HUES48 (cell line): Measurements from ENCODE around the gene SLC25A21.

Source experiments
- H3K27ac ChIP-seq: one replicate; pipeline ENCODE4 v1.7.0; 2013; ENCODE audit warnings: low read depth, low read length, inconsistent platforms
- H3K27me3 ChIP-seq: 2 replicates; pipeline ENCODE4 v1.6.1; 2013; ENCODE audit warnings: mild to moderate bottlenecking, low read length; ENCODE audit not compliant: control insufficient read depth, insufficient read depth
- H3K36me3 ChIP-seq: 2 replicates; pipeline ENCODE4 v1.6.1; 2013; ENCODE audit warnings: low read length; ENCODE audit not compliant: control insufficient read depth, insufficient read depth
- H3K4me1 ChIP-seq: 2 replicates; pipeline ENCODE4 v1.6.1; 2013; ENCODE audit warnings: mild to moderate bottlenecking, low read length; ENCODE audit not compliant: control insufficient read depth, insufficient read depth
- H3K4me3 ChIP-seq: 2 replicates; pipeline ENCODE4 v1.5.1; 2013; ENCODE audit warnings: mild to moderate bottlenecking, low read depth, low read length
- H3K9ac ChIP-seq: 2 replicates; pipeline ENCODE4 v1.6.1; 2013; ENCODE audit warnings: mild to moderate bottlenecking, low read depth, low read length, moderate library complexity
- H3K9me3 ChIP-seq: 2 replicates; pipeline ENCODE4 v1.6.1; 2013; ENCODE audit warnings: low read length; ENCODE audit not compliant: control insufficient read depth, insufficient read depth

The SLC25A21 gene

DNA sequence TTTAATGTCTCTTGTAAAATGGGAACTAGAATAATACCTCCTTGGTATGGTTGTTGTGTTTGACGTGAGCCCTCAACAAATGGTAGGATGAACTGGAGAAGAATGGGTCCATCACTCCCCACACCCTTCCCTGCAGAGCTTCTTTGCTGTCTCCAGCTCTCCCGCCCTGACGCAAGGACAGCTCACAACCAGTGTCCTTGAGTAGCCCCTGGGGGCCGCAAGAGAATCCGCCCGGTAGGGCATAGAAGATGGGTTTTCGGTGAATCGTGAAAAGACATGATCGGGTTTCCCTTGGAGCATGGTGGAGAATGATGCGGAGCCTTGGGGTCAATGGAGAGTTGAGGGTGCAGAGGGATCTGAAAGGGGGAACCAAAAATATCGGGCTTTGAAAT, 516.8 kb downstream of the SLC25A21 start:
- Histone ChIP-seq H3K4me3 (no peak overlapping the region), H3K27ac (no peak overlapping the region), H3K9ac (no peak overlapping the region), H3K4me1 (no peaks in the 10 kb centered on the region; the same call in 1 of the 2 replicates), H3K36me3 (no peaks in the 10 kb centered on the region), H3K27me3 (peaks cover 100% of the 10 kb centered on the region), H3K9me3 (no peaks in the 10 kb centered on the region)

GRCh38 chr14:36654794-36655381, 517.5 kb downstream of the SLC25A21 start:
- H3K36me3 ChIP-seq = no peaks in the 10 kb centered on the region
- no peaks in the 10 kb centered on the region for H3K9me3 ChIP-seq
- no peak overlapping the region for H3K9ac ChIP-seq
- no peaks in the 10 kb centered on the region; the same call in 1 of the 2 replicates for H3K4me1 ChIP-seq
- H3K27ac ChIP-seq = no peak overlapping the region
- peaks cover 100% of the 10 kb centered on the region for H3K27me3 ChIP-seq
- H3K4me3 ChIP-seq = no peak overlapping the region

- Histone ChIP-seq H3K4me3 (no peak overlapping the region), H3K27me3 (peaks cover 100% of the 10 kb centered on the region), H3K9me3 (no peaks in the 10 kb centered on the region), H3K27ac (no peak overlapping the region), H3K9ac (no peak overlapping the region), H3K4me1 (no peaks in the 10 kb centered on the region; the same call in 1 of the 2 replicates), H3K36me3 (no peaks in the 10 kb centered on the region)
Measured at GRCh38 chr14:36653962-36654793, 518.2 kb downstream of the SLC25A21 start.

DNA sequence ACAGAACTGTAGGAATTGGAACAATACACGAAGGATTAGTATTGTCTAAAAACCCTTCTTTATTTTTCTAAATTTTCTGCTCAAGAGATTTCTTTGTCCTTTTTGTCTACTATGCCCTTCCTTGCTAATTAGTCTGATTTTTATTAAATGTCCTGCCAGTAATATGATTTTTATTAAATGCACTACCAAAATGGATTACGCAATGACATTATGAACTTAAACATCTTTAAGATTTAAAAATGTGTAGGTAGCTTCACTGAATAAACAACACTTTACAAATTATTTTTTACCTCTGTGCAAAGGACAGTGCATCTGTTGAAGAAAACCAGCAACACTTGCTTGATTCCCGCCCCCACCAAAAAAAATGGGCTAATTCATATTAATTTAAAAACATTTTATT, 519.0 kb downstream of the SLC25A21 start:
- Histone ChIP-seq H3K4me3 (no peak overlapping the region), H3K9ac (no peak overlapping the region), H3K36me3 (no peaks in the 10 kb centered on the region), H3K27me3 (peaks cover 100% of the 10 kb centered on the region), H3K9me3 (no peaks in the 10 kb centered on the region), H3K4me1 (peaks cover 3% of the 10 kb centered on the region; the same call in 1 of the 2 replicates), H3K27ac (no peak overlapping the region)

GRCh38 chr14:36652542-36653201, 519.7 kb downstream of the SLC25A21 start:
- H3K27me3 ChIP-seq = peaks cover 100% of the 10 kb centered on the region
- no peak overlapping the region for H3K27ac ChIP-seq
- no peaks in the 10 kb centered on the region for H3K36me3 ChIP-seq
- 0 out of 2 replicates have a peak, but pooled peaks cover 6% of the 10 kb centered on the region for H3K4me1 ChIP-seq
- no peak overlapping the region for H3K9ac ChIP-seq
- H3K9me3 ChIP-seq = no peaks in the 10 kb centered on the region
- H3K4me3 ChIP-seq = no peak overlapping the region

DNA sequence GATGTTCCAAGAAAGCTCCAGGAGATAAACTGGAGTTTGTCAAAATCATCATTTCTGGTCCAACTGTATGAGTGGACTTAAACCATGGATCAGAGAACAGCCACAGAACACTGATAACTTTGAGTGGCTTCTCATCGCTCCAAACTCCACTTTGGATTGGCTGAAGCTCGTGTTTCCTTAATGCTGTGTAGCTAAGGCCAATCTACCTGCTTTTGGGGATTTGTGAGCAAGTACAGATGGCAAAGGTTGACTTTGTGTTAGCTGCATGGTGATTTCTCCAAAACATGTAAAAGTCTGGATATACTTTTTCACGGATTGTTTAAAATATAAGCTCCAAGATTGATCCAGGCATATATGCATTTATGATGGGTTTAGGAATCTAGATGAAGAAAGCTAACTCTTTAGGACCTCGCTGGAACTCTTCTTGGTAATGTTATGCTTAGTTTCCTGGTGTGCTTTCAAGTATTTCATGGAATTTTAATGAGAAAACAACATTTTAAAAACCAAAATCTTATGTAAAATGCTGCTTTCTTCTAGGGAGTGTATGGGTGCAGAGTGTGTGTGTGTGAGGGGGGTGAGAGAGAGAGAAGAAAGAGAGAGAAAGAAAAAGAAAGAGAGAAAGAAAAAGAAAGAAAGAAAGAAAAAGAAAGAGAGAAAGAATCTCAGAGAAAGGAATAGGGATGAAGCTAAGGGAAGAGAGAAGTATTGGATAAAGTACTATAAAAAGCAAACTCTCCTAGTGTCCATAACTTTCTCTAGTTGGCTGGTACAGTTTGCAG, 522.3 kb downstream of the SLC25A21 start:
- Histone ChIP-seq H3K9me3 (no peaks in the 10 kb centered on the region), H3K4me1 (0 out of 2 replicates have a peak, but pooled peaks cover 6% of the 10 kb centered on the region), H3K27ac (no peak overlapping the region), H3K4me3 (no peak overlapping the region), H3K9ac (no peak overlapping the region), H3K36me3 (no peaks in the 10 kb centered on the region), H3K27me3 (peaks cover 100% of the 10 kb centered on the region)

DNA sequence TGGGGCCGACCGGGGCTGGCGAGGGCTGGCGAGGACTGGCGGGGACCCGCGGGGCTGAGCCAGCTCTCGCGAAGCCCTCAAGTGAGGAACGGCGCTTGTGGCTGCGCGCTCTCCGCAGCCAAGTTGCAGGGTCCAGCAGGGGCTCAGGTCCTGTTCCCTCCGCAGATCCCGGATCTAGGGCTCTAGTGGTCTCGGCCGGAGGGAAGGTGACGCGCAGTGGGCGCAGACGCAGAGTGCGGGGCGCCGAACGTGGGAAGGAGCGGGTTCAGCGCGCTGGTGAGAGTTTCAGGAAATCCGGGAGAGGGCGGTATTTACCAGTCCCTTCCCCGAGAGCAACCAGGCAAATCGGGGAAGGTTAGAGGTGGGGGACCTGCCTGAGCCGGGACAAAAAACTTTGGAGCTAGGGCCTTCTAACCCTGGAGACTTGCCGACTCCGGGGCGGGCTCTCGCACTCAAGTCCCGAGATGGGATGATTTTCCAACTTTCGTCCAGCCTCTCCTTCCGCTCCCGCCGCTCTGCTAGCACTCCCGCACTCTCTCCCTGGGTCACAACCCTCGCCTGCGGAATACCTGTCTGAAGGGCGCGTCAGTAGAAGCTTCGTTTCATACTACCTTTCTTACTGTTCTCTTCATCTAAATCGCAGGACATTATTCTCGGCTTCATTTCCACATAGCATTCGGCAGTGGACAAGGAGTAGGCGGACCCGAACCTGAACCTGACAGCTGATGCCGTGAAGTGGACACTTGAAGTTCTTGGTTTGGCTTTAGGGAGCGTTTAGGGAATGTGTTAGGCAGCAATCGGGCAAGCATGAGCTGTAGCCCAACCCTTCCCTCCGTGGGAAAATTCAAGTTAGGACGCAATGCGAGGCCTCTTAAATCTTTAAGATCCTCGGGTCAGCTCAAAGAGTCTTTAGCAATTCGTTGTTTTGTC, 524.3 kb downstream of the SLC25A21 start:
- Histone ChIP-seq H3K4me3 (peak overlapping the region; percentile 57), H3K9ac (no peak overlapping the region), H3K4me1 (0 out of 2 replicates have a peak, but pooled peaks cover 6% of the 10 kb centered on the region), H3K27me3 (peaks cover 100% of the 10 kb centered on the region), H3K9me3 (no peaks in the 10 kb centered on the region), H3K36me3 (no peaks in the 10 kb centered on the region), H3K27ac (no peak overlapping the region)

DNA sequence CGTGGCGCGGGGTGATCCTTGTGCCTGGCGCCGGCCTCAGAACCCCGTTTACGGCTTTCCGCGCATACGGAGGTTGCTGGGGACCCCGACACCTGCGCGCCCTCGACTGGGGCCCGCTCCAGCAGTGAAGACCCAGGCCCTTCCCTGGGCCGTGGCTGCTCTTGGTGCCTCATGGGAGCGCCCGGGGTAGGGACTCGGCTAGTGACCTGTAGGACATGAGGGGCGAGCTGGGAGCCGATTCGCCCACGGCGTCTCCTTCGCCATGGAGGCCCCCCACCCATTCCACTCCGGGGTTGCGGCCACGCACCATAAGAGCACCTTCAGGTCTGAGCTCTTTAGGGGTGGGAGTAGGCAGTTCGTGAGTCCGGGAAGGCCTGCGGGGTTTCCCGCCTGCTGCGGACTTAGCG, 525.0 kb downstream of the SLC25A21 start:
- no peak overlapping the region for H3K9ac ChIP-seq
- 0 out of 2 replicates have a peak, but pooled peaks cover 6% of the 10 kb centered on the region for H3K4me1 ChIP-seq
- no peaks in the 10 kb centered on the region for H3K9me3 ChIP-seq
- H3K27me3 ChIP-seq = peaks cover 100% of the 10 kb centered on the region
- peak overlapping the region; percentile 57 for H3K4me3 ChIP-seq
- no peak overlapping the region for H3K27ac ChIP-seq
- H3K36me3 ChIP-seq = no peaks in the 10 kb centered on the region

- Histone ChIP-seq H3K4me1 (0 out of 2 replicates have a peak, but pooled peaks cover 6% of the 10 kb centered on the region), H3K27me3 (peaks cover 100% of the 10 kb centered on the region), H3K36me3 (no peaks in the 10 kb centered on the region), H3K9me3 (no peaks in the 10 kb centered on the region), H3K9ac (no peak overlapping the region), H3K27ac (no peak overlapping the region), H3K4me3 (peak overlapping the region; percentile 57)
Measured at GRCh38 chr14:36646664-36647416, 525.6 kb downstream of the SLC25A21 start.
